Renal pelvis (tissue), 4 donors: ENCODE measurements around the gene SPPL2B. TPM values are rescaled to one million over a fixed set of nuclear protein-coding genes. Genes with fewer than 3 reads are reported as not detected.

Source experiments
- DNase-seq: peaks from one replicate; pipeline ENCODE4 v3.0.0-alpha.2; 2013
- polyA plus RNA-seq, 3 donors: library from polyadenylated mRNA; unstranded; fragments of 120-200 nt; gene quantifications; one replicate each; pipeline ENCODE4 v1.2.1, GENCODE V29; 2013; ENCODE audit not compliant: insufficient read length in 3 of 3

SPPL2B gene
- polyA plus RNA-seq, 3 donors: 78.5 to 136 (median 105) TPM

DNA sequence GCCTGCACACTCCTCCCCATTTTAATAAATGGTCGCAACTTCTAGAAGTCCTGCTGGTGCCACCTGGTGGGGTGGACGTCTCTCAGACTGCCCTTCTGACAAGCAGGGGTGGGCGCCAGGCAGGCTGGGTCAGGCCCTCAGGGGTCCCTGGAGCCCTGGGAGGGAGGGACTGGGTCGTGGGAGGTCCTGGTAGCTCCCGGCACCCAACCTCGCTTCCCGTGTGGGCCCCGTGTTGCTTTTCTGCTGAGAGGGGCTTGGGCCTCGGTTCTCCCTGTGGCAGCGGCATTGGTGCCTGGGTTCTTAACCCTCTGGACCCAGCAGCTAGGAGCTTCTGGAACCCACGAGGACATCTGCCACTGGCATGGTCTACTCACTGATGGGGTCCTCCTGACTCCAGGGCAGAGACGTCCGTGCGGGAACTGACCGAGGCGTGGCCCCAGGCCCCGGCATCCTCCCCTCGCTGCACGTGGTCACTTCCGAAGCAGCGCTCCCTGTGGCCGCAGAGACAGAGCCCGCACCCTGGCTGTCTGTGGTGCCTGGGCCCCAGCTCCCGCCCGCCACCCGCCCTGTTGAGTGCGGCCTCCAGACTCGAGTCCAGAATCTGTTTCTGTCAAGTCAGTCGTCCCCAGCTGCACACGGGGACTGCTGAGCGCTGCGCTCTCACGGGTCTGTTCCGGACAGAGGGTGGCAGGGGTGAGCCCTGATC is 25.6 kb downstream of the SPPL2B start:
- DNase-seq: no peak

GRCh38 chr19:2354670-2355069 is 26.2 kb downstream of the SPPL2B start:
- no peak for DNase-seq

- no peak for DNase-seq
These were observed 26.9 kb downstream of the SPPL2B start for GRCh38 chr19:2355168-2356035.

- DNase-seq: no peak
These were observed 27.7 kb downstream of the SPPL2B start for GRCh38 chr19:2356036-2356646.

DNA sequence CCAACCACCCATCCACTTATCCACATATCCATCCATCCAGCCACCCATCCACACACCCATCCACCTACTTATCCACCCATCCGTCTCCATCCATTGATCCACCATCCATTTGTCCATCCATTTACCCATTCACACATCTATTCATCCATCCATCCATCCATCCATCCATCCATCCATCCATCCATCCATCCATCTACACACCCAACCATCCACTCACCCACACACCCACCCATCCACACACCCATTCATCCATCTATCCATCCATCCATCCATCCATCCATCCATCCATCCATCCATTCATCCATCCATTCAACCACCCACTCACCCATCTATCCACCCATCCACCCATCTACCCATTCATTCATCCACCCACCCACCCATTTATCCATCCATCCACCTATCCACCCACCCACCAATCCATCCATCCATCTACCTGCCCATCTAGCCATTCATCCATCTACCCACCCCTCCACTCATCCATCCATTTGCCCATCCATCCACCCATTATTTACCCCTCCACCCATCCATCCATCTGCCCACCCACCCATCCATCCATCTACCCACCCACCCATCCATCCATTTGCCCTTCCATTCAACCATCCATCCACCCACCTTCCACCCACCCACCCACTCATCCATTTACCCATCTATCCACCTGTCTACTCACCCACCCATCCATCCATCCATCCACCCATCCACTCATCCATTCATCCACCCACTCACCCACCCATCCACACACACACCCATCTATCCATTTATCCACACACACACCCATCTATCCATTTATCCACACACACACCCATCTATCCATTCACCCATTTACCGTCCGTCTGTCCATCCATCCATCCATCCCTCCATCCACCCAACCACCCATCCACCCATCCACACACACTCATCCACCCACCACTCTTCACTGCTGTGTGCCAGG is 29.1 kb downstream of the SPPL2B start:
- no peak for DNase-seq

- DNase-seq: no peak
These were observed 30.2 kb downstream of the SPPL2B start for GRCh38 chr19:2358548-2359173.

- DNase-seq: no peak
These were observed 31.7 kb downstream of the SPPL2B start, which contains the start of gene TMPRSS9 for GRCh38 chr19:2359992-2360685. Gene TMPRSS9, plus strand, starts transcription at chr19:2360265. Its CDS starts 29,521 bp downstream, at chr19:2389786.

GRCh38 chr19:2360833-2361232 is 32.3 kb downstream of the SPPL2B start:
- no peak for DNase-seq

DNA sequence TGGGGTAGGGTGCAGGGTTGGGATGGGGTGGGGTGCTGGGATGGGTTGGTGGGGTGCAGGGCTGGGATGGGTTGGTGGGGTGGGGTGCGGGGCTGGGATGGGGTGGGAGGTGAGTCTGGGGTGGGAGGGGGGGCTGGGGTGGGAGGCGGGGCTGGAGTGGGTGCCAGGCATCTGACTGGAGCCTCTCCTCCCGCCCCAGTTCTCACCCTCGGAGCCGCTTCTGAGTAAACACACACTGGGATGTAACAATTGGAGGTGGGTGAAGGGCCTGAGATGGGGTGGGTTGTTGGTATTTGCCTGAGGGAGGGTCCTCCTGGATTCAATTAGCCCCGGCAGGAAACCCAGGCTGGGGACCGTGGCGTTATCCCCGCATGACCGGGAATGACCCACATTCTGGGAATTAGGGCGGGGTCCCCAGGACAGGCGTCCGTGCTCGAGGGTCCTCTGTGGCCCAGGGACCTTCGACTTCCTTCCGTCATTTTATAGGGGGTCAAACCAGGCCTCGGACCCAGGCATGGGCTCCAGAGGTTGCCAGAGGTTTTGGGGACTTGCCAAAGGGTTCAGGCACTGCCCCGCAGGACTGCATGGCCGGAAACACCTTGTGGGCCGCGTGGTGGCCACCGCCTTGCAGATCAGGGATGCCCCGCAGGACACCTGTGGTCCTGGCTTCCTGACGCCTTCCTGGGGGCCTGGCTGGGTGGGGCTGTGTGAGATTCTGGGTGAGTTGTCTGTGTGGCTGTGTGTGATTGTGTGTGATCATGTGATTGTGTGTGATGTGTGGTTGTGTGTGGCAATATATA is 33.0 kb downstream of the SPPL2B start:
- DNase-seq: no peak

- no peak for DNase-seq
These were observed 33.8 kb downstream of the SPPL2B start for GRCh38 chr19:2362046-2362969.

- DNase-seq: no peak
These were observed 34.5 kb downstream of the SPPL2B start for GRCh38 chr19:2362970-2363300.

- DNase-seq: no peak
These were observed 34.9 kb downstream of the SPPL2B start for GRCh38 chr19:2363419-2363818.

GRCh38 chr19:2365201-2365970 is 36.9 kb downstream of the SPPL2B start:
- peak; percentile 55 for DNase-seq

DNA sequence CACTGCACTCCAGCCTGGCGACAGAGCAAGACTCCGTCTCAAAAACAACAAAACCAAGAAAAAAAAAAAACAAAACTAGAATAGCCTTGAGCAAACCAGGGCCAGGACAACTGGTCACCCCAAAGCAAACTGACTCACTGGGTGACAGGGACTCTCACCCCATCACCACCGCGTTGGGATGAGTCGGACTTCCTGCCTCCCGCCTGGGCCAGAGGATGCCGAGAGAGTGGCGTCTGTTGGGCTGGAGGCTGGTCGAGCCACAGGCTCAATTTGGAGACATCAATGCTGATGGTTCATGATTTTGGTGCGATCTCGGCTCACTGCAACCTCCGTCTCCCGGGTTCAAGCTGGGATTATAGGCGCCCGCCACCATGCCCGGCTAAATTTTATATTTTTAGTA is 43.2 kb downstream of the SPPL2B start:
- no peak for DNase-seq

DNA sequence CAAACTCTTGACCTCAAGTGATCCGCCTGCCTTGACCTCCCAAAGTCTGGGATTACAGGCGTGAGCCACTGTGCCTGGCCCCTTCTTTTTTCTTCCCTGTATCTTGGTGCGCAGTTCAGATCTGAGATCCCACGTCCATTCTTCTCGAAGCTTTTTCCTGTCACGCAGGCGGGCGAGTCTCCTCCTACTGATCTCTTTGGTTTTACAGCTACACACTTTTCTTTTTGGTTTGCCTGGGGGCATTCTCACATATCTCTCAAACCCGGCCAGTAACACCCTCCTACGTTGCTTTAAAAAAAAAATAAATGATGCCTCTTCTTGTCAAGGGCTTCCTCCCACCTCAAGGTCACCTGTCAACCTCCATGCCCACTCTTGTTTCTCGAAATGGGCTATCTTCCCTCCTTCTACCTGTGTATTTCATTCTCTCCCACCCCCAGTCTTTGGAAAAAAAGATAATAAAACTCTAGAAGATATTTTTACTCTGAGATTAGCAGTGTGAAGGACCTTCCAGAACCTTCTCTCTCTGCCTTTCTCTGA is 43.7 kb downstream of the SPPL2B start:
- DNase-seq: no peak

- no peak for DNase-seq
These were observed 46.3 kb downstream of the SPPL2B start for GRCh38 chr19:2374808-2375207.

DNA sequence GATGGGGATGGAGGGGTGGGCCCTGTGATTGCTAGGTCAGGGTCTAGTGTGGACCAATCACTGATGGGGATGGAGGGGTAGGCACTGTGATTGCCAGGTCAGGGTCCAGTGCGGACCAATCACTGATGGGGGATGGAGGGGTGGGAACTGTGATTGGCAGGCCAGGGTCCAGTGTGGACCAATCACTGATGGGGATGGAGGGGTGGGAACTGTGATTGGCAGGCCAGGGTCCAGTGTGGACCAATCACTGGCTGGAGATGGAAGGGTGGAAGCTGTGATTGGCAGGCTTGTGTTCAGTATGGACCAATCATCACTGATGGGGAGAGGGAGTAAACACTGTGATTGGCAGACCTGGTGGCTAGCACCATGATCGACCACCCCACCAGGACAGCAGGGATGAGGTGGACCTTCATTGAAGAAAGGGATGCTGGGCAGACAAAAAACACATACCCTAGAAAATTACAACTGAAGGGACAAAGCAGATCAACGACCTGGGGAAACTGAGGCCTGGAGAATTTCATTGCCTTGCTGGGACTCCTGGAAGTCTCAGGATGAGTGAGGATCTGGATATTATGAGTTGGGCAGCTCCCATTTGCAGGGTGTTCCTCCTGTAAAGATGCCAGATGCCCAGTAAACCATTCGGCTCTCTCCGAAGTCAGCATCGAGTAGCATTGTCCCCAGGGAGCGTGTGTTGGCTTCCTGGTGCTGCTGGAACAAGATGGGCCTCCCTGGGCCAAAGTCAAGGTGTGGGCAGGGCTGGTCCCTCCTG is 47.1 kb downstream of the SPPL2B start:
- DNase-seq: no peak
